K562 (cell line): ENCODE data around the gene SEC23IP. TPM values are rescaled to one million over a fixed set of nuclear protein-coding genes. Genes with fewer than 3 reads are reported as not detected.

Experiments
- ATAC-seq: fragments of 200-7000 bp; cut with Tn5 transposase; 3 replicates; pipeline ENCODE4 v1.9.1; 2020; ENCODE audit warnings: moderate library complexity
- BruUV-seq: library from RNA; stranded (reverse); fragments of 400-500 nt; replicated peaks from 2 replicates; lab custom pipeline; 2021; lab: Mats Ljungman, UMichigan
- CTCF ChIA-PET: fragments of 300-600 bp; formaldehyde crosslinking; extraction: SDS; loops from one replicate; lab custom pipeline; 2021; ENCODE audit warnings: low intra/inter-chr PET ratio; lab: Yijun Ruan, JAX
- POLR2A ChIA-PET: fragments of 300-600, 350-650 bp; sonication (Branson Sonifier 250); formaldehyde crosslinking; extraction: SDS; loops from one replicate; lab custom pipeline; 2021; ENCODE audit warnings: antibody characterized with exemption, inconsistent platforms; lab: Yijun Ruan, JAX
- DNase-seq, 4 experiments: peaks; one replicate each; pipeline versions ENCODE4 v3.0.0 to v3.0.0-alpha.2; 2011 to 2018; ENCODE audit warnings: low spot score in 3 of 4, mixed read lengths in 3 of 4; ENCODE audit errors: extremely low read depth in 1 of 4
- FAIRE-seq: peaks from 2 replicates; lab custom pipeline; 2011; peaks lifted over from hg19 to GRCh38; lab: Jason Lieb, UNC
- H2AFZ ChIP-seq: 2 replicates; pipeline ENCODE4 v1.6.0; 2011; ENCODE audit warnings: low read depth, low read length, control low read depth, inconsistent platforms
- H3K27ac ChIP-seq: fragments of 200-600 bp; 3 replicates; pipeline ENCODE4 v1.8.0; 2011; ENCODE audit warnings: low read depth, mild to moderate bottlenecking, control low read depth, inconsistent platforms, low read length, moderate library complexity, mixed read lengths; ENCODE audit errors: extremely low read depth
- H3K27me3 ChIP-seq, 2 experiments: fragments of 300-600 bp in 1 of 2; 2 replicates in 1 of 2; 3 replicates in 1 of 2; pipeline versions ENCODE4 v1.6.0 to v1.8.0; 2011; ENCODE audit warnings: inconsistent platforms in 2 of 2, low read length in 2 of 2, mild to moderate bottlenecking in 1 of 2, mixed read lengths in 1 of 2, moderate library complexity in 1 of 2; ENCODE audit not compliant: control insufficient read depth in 2 of 2, insufficient read depth in 2 of 2
- H3K36me3 ChIP-seq: fragments of 300-600 bp; 3 replicates; pipeline ENCODE4 v1.8.0; 2011; ENCODE audit warnings: mild to moderate bottlenecking, low read length, inconsistent platforms; ENCODE audit not compliant: control insufficient read depth, insufficient read depth
- H3K4me1 ChIP-seq, 2 experiments: fragments of 200-600 bp in 1 of 2; replicated peaks in 1 of 2; 2 replicates in 1 of 2; 3 replicates in 1 of 2; pipeline versions ENCODE4 v1.5.1 to v1.8.0; 2011; ENCODE audit warnings: inconsistent platforms in 2 of 2, low read length in 2 of 2, mild to moderate bottlenecking in 1 of 2, mixed read lengths in 1 of 2, moderate library complexity in 1 of 2; ENCODE audit not compliant: control insufficient read depth in 2 of 2, insufficient read depth in 2 of 2
- H3K4me2 ChIP-seq: 2 replicates; pipeline ENCODE4 v1.6.1; 2011; ENCODE audit warnings: low read length, control low read depth, inconsistent platforms, mixed read lengths; ENCODE audit not compliant: insufficient read depth
- H3K4me3 ChIP-seq: fragments of 200-600 bp; sonication (generic), shearing (Covaris generic); 2 replicates; pipeline ENCODE4 v1.5.1; 2016; ENCODE audit warnings: control low read depth, inconsistent platforms
- H3K79me2 ChIP-seq: fragments of 200-600 bp; 3 replicates; pipeline ENCODE4 v1.8.0; 2011; ENCODE audit warnings: low read length, inconsistent platforms; ENCODE audit not compliant: control insufficient read depth, insufficient read depth
- H3K9ac ChIP-seq, 2 experiments: 2 replicates each; pipeline versions ENCODE4 v1.6.0 to v1.6.1; 2011; ENCODE audit warnings: low read depth in 2 of 2, low read length in 2 of 2, control low read depth in 1 of 2, inconsistent platforms in 1 of 2, mild to moderate bottlenecking in 1 of 2, mixed read lengths in 1 of 2; ENCODE audit not compliant: insufficient read depth in 1 of 2
- H3K9me1 ChIP-seq: one replicate; pipeline ENCODE4 v1.6.0; 2011; ENCODE audit warnings: inconsistent platforms, mild to moderate bottlenecking, low read length, moderate library complexity; ENCODE audit not compliant: control insufficient read depth, insufficient read depth
- H3K9me3 ChIP-seq: replicated peaks from 2 replicates; pipeline ENCODE4 v1.5.1; 2011; ENCODE audit warnings: low read depth, low read length, inconsistent platforms; ENCODE audit not compliant: control insufficient read depth, insufficient read depth
- H4K20me1 ChIP-seq: replicated peaks from 2 replicates; pipeline ENCODE4 v1.6.1; 2011; ENCODE audit warnings: low read length, inconsistent platforms, mixed read lengths; ENCODE audit not compliant: control insufficient read depth, insufficient read depth
- ARID2 ChIP-seq: fragments of 450-650 bp; IDR thresholded peaks from 2 replicates; pipeline ENCODE4 v1.6.1; 2017; ENCODE audit warnings: antibody characterized with exemption, mild to moderate bottlenecking
- CBX3 ChIP-seq, 2 experiments: IDR thresholded peaks; 1 replicate in 1 of 2; 2 replicates in 1 of 2; pipeline ENCODE4 v1.6.1; 2012; ENCODE audit warnings: inconsistent platforms in 2 of 2, low read length in 2 of 2, borderline replicate concordance in 1 of 2, control low read depth in 1 of 2
- EZH2 ChIP-seq: IDR thresholded peaks from 2 replicates; pipeline ENCODE4 v1.6.1; 2012; ENCODE audit warnings: low read depth, mild to moderate bottlenecking, inconsistent platforms, low read length, borderline replicate concordance
- L3MBTL2 ChIP-seq: fragments of 450-650 bp; IDR thresholded peaks from 2 replicates; pipeline ENCODE4 v1.6.1; 2016; ENCODE audit warnings: mild to moderate bottlenecking, moderate library complexity
- MED1 ChIP-seq: sonication (generic); formaldehyde crosslinking; IDR thresholded peaks from 2 replicates; pipeline ENCODE4 v1.8.1; 2023; ENCODE audit warnings: missing genetic modification reagents, borderline replicate concordance
- MTA3 ChIP-seq: fragments of 450-650 bp; formaldehyde crosslinking; IDR thresholded peaks from 2 replicates; pipeline ENCODE4 v1.6.1; 2017; ENCODE audit warnings: mild to moderate bottlenecking, borderline replicate concordance
- NONO ChIP-seq, 2 experiments: fragments of 200-400 bp in 1 of 2; fragments of 450-650 bp in 1 of 2; formaldehyde crosslinking in 1 of 2; IDR thresholded peaks; 2 replicates each; pipeline ENCODE4 v1.6.1; 2017; ENCODE audit warnings: low read depth in 2 of 2, mild to moderate bottlenecking in 2 of 2, moderate library complexity in 2 of 2, low read length in 1 of 2
- PYGO2 ChIP-seq: fragments of 450-650 bp; IDR thresholded peaks from 2 replicates; pipeline ENCODE4 v1.6.1; 2016; ENCODE audit warnings: mild to moderate bottlenecking, missing genetic modification characterization, moderate library complexity, missing compliant biosample characterization
- RAD21 ChIP-seq, 2 experiments: fragments of 250-450 bp in 1 of 2; fragments of 450-650 bp in 1 of 2; sonication (Bioruptor Pico) in 1 of 2; formaldehyde crosslinking in 1 of 2; IDR thresholded peaks in 1 of 2; conservative IDR thresholded peaks in 1 of 2; 2 replicates each; pipeline versions ENCODE4 v1.4.0 to v1.8.0; 2020 to 2022; ENCODE audit warnings: mild to moderate bottlenecking in 2 of 2, moderate library complexity in 1 of 2
- RBM17 ChIP-seq: fragments of 200-400 bp; formaldehyde crosslinking; IDR thresholded peaks from 2 replicates; pipeline ENCODE4 v1.6.1; 2017; ENCODE audit warnings: low read depth, mild to moderate bottlenecking, low read length, borderline replicate concordance
- SMAD1 ChIP-seq: fragments of 150-350 bp; IDR thresholded peaks from 2 replicates; pipeline ENCODE4 v1.6.1; 2014; ENCODE audit warnings: low read length, low read depth; ENCODE audit not compliant: partially characterized antibody
- TBL1XR1 ChIP-seq, 2 experiments: IDR thresholded peaks; 2 replicates each; pipeline ENCODE4 v1.6.1; 2012; ENCODE audit warnings: improper control_type of control experiment in 2 of 2, low read length in 2 of 2, mild to moderate bottlenecking in 1 of 2
- ZNF561 ChIP-seq: fragments of 450-650 bp; formaldehyde crosslinking; conservative IDR thresholded peaks from 2 replicates; pipeline ENCODE4 v1.4.0; 2020; ENCODE audit warnings: mild to moderate bottlenecking, moderate library complexity
- WGBS: fragments of 100-300 bp; shearing (Covaris generic); methylation state at CpG from one replicate; pipeline ENCODE4 v1.1.6; 2016; ENCODE audit warnings: low coverage, mixed read lengths; ENCODE audit not compliant: insufficient coverage; ENCODE audit errors: missing lambda C conversion rate; 5-methylcytosine and 5-hydroxymethylcytosine counted together
- in situ Hi-C: fragments of 300-500 bp; cut with MboI; formaldehyde crosslinking; loops from 4 replicates; pipeline ENCODE4 v1.15.0; 2018; ENCODE audit warnings: inconsistent platforms, mixed read lengths
- intact Hi-C: fragments of 100-400 bp; cut with micrococcal nuclease; formaldehyde crosslinking; loops from 2 replicates; pipeline ENCODE4 v1.14.2; 2022
- polyA plus RNA-seq, 8 experiments: library from polyadenylated mRNA; depleted of rRNA in 4 of 8; stranded (reverse) in 5 of 8; unstranded in 3 of 8; fragments of >200 nt; fragmentation: Nextera tagmentation in 2 of 8; fragmentation: Illumina TruSeq in 1 of 8; extraction: Ambion mirVana in 2 of 8; extraction: Trizol in 1 of 8; gene quantifications; 2 replicates each; pipeline versions ENCODE4 v1.2.1 to v1.2.3, GENCODE V29; 2011 to 2014; ENCODE audit warnings: inconsistent platforms in 1 of 8, missing spikeins in 1 of 8
- total RNA-seq, 7 experiments: library from RNA; depleted of rRNA in 6 of 7; stranded (reverse); fragments of >200 nt in 6 of 7; fragmentation: Illumina TruSeq in 2 of 7; extraction: Trizol in 2 of 7; gene quantifications; 2 replicates each; pipeline versions ENCODE4 v1.2.1 to v1.2.3, GENCODE V29; 2011 to 2021; ENCODE audit warnings: low replicate concordance in 1 of 7
- TF ChIP-seq, protein P1 (sequence below), 3 experiments: IDR thresholded peaks in 2 of 3; conservative IDR thresholded peaks in 1 of 3; 2 replicates each; pipeline ENCODE4 v1.5.1; 2011 to 2012; ENCODE audit warnings: low read length in 3 of 3, mild to moderate bottlenecking in 3 of 3, control low read depth in 2 of 3, improper control_type of control experiment in 1 of 3, inconsistent platforms in 1 of 3, low read depth in 1 of 3, mixed read lengths in 1 of 3, moderate library complexity in 1 of 3; ENCODE audit not compliant: insufficient read depth in 2 of 3
- TF ChIP-seq, protein P2 (sequence below), 2 experiments: fragments of 200-800 bp in 1 of 2; sonication (Bioruptor generic) in 1 of 2; sonication (generic) in 1 of 2; formaldehyde crosslinking in 1 of 2; IDR thresholded peaks in 1 of 2; conservative IDR thresholded peaks in 1 of 2; 2 replicates each; pipeline versions ENCODE4 v1.5.0 to v1.6.1; 2016 to 2020; ENCODE audit warnings: missing compliant biosample characterization in 1 of 2, missing genetic modification characterization in 1 of 2, missing genetic modification reagents in 1 of 2
- TF ChIP-seq, protein P3 (sequence below): fragments of 250-450 bp; sonication (Bioruptor Pico); IDR thresholded peaks from 2 replicates; pipeline ENCODE4 v1.5.0; 2021
- TF ChIP-seq, protein P4 (sequence below): fragments of 250-450 bp; sonication (Bioruptor Pico); IDR thresholded peaks from 2 replicates; pipeline ENCODE4 v1.8.0; 2021; ENCODE audit warnings: moderate library complexity, mild to moderate bottlenecking, inconsistent platforms

The SEC23IP gene
- total and polyA plus RNA-seq, 9 of the 15 experiments (the other 6 are each of a cell fraction or from before 2014, with no cell fraction given), result 15.8 to 38.4 (median 22.5) TPM

DNA sequence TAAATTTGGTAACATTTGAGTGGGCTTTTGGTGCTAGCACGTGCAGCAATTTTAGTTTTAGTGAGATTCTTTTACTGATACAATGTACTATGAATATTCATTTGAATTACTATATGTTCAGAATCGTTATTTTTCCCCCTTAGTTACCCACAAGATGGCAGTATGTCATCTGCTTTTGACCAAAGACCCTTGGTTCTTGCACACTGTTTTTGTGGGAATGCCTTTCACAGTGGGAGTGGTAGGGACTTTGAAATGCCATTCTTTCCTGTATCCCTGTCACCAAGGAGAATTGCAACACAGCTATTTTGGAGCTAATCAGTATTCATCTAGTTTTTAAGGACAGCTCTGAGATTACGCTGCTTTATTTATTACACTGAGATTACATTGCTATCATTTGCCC lies 40.6 kb downstream of the SEC23IP start:
- 43% methylated on average over 3 of the region's 3 CpGs for WGBS
- ChIA-PET CTCF (no interaction called here), POLR2A (no interaction called here)
- ATAC-seq, result no peak
- Histone ChIP-seq H3K4me2 (no peak overlapping the region), H3K27me3 (no peaks in the 10 kb centered on the region), H3K4me3 (no peak overlapping the region), H3K27ac (no peak overlapping the region), H3K79me2 (no peaks in the 10 kb centered on the region), H3K36me3 (peaks cover 69% of the 10 kb centered on the region), H3K4me1 (no peaks in the 10 kb centered on the region), H4K20me1 (no peaks in the 10 kb centered on the region), H3K9me1 (no peaks in the 10 kb centered on the region), H3K9ac (no peak overlapping the region), H3K9me3 (no peaks in the 10 kb centered on the region), H2AFZ (no peak overlapping the region)
- intact Hi-C loops, result no loop called here
- TF ChIP-seq ZNF561 (no peak), RBM17 (no peak), ARID2 (no peak), CBX3 (IDR thresholded peaks at IDR 0.05; ENCODE audit: borderline replicate concordance in 1 of 2, low read length in 2 of 2) (no peak), EZH2 (no peak), TBL1XR1 (IDR thresholded peaks at IDR 0.05; ENCODE audit: low read length in 2 of 2) (no peak), RAD21 (CRISPR knock-in tag; conservative IDR thresholded peaks at IDR 0.05 in 1 of 2, IDR thresholded peaks at IDR 0.05 in 1 of 2) (peak; percentile 26 to 47; a peak in 2 of 4 replicates), MTA3 (no peak), SMAD1 (no peak), PYGO2 (no peak), L3MBTL2 (no peak), MED1 (CRISPR knock-in tag) (no peak), NONO (IDR thresholded peaks at IDR 0.05; ENCODE audit: low read depth in 2 of 2, low read length in 1 of 2) (no peak)
- TF ChIP-seq, protein P1, sequence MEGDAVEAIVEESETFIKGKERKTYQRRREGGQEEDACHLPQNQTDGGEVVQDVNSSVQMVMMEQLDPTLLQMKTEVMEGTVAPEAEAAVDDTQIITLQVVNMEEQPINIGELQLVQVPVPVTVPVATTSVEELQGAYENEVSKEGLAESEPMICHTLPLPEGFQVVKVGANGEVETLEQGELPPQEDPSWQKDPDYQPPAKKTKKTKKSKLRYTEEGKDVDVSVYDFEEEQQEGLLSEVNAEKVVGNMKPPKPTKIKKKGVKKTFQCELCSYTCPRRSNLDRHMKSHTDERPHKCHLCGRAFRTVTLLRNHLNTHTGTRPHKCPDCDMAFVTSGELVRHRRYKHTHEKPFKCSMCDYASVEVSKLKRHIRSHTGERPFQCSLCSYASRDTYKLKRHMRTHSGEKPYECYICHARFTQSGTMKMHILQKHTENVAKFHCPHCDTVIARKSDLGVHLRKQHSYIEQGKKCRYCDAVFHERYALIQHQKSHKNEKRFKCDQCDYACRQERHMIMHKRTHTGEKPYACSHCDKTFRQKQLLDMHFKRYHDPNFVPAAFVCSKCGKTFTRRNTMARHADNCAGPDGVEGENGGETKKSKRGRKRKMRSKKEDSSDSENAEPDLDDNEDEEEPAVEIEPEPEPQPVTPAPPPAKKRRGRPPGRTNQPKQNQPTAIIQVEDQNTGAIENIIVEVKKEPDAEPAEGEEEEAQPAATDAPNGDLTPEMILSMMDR (IDR thresholded peaks at IDR 0.05 in 2 of 3, conservative IDR thresholded peaks at IDR 0.05 in 1 of 3; ENCODE audit: insufficient read depth in 2 of 3, low read depth in 1 of 3, low read length in 3 of 3), result peak in 1 of 3 experiments; percentile 44; a peak in 2 of 6 replicates
- TF ChIP-seq, protein P2, sequence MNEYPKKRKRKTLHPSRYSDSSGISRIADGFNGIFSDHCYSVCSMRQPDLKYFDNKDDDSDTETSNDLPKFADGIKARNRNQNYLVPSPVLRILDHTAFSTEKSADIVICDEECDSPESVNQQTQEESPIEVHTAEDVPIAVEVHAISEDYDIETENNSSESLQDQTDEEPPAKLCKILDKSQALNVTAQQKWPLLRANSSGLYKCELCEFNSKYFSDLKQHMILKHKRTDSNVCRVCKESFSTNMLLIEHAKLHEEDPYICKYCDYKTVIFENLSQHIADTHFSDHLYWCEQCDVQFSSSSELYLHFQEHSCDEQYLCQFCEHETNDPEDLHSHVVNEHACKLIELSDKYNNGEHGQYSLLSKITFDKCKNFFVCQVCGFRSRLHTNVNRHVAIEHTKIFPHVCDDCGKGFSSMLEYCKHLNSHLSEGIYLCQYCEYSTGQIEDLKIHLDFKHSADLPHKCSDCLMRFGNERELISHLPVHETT (CRISPR knock-in tag; conservative IDR thresholded peaks at IDR 0.05 in 1 of 2, IDR thresholded peaks at IDR 0.05 in 1 of 2), result no peak
- TF ChIP-seq, protein P3, sequence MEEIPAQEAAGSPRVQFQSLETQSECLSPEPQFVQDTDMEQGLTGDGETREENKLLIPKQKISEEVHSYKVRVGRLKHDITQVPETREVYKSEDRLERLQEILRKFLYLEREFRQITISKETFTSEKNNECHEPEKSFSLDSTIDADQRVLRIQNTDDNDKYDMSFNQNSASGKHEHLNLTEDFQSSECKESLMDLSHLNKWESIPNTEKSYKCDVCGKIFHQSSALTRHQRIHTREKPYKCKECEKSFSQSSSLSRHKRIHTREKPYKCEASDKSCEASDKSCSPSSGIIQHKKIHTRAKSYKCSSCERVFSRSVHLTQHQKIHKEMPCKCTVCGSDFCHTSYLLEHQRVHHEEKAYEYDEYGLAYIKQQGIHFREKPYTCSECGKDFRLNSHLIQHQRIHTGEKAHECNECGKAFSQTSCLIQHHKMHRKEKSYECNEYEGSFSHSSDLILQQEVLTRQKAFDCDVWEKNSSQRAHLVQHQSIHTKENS (CRISPR knock-in tag), result no peak
- TF ChIP-seq, protein P4, sequence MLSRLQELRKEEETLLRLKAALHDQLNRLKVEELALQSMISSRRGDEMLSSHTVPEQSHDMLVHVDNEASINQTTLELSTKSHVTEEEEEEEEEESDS (CRISPR knock-in tag), result no peak
- FAIRE-seq, result no peak
- DNase-seq, result peak in 2 of 4 experiments; percentile 9 to 14
- BruUV-seq, result no TSS peak
- in situ Hi-C loops, result no loop called here
